GM19035 (cell line): ENCODE results near the gene DEDD2.

Source experiments
- ATAC-seq: cut with Tn5 transposase; IDR thresholded peaks from one replicate; pipeline ENCODE4 v1.9.1; 2021; ENCODE audit not compliant: unreplicated experiment

DEDD2 gene

DNA sequence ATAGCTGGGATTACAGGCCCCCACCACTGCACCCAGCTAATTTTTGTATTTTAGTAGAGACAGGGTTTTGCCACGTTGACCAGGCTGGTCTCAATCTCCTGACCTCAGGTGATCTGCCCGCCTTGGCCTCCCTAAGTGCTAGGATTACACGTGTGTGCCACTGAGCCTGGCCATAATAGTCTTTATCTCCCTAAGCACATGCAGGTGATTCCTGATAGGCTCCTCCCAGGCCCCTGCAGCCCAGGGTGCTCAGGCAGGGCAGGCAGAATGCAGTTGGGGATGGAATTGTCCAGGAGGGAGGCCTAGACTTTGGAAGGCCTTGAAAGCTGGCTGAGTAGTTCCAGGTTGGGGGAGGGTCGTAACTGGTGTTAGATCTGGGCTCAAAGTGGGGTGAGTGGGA is 11.2 kb upstream of the DEDD2 start:
- ATAC-seq = no peak

GRCh38 chr19:42226886-42227285 is 9.4 kb upstream of the DEDD2 start:
- no peak for ATAC-seq

- no peak for ATAC-seq
Measured at GRCh38 chr19:42225718-42226292, 8.3 kb upstream of the DEDD2 start.

DNA sequence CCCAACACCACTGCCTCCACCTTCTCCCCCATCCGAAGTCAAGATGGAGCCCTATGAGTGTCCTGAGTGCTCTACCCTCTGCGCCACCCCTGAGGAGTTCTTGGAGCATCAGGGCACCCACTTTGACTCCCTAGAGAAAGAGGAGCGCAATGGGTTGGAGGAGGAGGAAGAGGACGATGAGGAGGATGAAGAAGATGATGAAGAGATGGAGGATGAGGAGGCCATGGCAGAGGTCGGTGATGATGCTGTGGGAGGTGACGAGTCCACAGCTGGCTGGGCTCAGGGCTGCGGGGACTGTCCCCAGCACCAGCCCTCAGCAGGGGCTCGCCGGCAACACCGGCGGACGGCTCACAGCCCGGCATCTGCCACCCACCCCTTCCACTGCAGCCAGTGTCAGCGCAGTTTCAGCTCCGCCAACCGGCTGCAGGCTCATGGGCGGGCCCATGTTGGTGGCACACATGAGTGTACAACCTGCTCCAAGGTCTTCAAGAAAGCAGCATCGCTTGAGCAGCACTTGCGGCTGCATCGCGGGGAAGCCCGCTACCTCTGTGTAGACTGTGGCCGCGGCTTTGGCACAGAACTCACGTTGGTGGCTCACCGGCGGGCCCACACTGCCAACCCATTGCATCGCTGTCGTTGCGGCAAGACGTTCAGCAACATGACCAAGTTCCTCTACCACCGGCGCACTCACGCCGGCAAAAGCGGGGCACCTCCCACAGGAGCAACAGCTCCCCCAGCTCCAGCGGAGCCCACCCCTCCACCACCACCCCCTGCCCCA is 7.7 kb upstream of the DEDD2 start:
- ATAC-seq = no peak

DNA sequence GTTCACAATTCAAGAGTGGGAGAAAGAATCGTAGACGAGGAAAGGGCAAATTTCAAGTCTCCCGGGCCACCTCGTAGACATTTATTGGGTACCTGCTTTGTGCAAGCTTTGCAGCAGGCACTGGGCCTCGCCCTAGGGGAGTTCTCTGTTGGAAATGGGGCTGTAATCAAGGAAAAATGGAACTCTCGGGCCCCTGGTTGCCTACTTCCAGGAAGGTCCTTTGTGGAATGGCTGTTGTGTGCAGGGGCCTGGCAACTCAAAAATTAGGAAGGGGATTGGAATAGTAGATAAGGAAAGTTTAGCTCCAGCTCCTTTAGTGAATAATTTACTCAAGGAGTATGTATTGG is 3.2 kb upstream of the DEDD2 start:
- no peak for ATAC-seq

DNA sequence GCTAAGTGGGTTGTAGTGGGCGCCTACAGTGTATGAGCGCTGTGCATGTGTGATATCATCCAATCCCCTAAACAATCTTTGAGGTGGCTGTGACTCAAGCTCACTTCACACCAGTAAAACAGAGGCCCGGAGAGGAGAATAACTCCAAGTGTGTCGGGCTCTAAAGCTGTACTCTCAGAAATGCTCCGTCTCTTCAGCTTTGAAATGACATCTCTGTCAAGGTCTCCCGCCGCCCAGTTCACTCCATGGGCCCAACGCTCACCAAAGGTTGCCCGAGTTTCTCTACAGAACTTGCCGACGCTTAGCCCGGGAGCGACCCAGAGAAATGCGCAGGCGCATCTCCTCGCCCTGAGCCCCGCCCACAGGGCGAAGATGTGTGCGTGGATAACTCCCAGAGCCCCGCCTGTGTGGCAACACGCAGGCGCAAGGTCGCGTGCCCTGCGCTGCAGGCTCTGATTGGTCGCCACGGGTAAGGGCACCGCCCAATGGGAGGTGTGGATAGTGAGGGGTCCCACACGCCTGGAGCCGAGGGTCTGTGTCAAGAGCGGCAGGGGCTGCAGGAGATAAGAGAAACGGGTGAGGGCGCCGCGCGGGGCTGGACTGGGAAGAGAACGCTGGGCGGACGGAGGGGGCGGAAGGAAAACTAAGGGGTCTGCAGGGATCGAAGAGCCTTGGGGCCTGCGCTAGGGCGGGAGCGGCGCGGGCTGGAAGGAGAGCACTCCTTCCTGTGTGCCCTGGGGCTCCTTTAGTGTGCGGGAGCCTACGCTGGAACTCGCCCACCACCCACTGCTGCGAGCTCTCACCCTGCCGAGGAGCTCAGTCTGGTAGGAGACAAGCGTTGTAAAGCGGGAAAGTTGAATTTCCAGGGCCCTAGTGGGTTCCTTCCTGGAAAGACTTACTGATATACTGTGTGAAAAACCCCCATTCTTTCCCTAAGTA is 2.6 kb upstream of the DEDD2 start, which contains the start of gene ZNF526:
Gene ZNF526, plus strand, starts transcription at position 501 of the 939 bp plus-strand sequence. CDS start 4,092 bp downstream, outside the sequence.
- ATAC-seq = peak; percentile 61

DNA sequence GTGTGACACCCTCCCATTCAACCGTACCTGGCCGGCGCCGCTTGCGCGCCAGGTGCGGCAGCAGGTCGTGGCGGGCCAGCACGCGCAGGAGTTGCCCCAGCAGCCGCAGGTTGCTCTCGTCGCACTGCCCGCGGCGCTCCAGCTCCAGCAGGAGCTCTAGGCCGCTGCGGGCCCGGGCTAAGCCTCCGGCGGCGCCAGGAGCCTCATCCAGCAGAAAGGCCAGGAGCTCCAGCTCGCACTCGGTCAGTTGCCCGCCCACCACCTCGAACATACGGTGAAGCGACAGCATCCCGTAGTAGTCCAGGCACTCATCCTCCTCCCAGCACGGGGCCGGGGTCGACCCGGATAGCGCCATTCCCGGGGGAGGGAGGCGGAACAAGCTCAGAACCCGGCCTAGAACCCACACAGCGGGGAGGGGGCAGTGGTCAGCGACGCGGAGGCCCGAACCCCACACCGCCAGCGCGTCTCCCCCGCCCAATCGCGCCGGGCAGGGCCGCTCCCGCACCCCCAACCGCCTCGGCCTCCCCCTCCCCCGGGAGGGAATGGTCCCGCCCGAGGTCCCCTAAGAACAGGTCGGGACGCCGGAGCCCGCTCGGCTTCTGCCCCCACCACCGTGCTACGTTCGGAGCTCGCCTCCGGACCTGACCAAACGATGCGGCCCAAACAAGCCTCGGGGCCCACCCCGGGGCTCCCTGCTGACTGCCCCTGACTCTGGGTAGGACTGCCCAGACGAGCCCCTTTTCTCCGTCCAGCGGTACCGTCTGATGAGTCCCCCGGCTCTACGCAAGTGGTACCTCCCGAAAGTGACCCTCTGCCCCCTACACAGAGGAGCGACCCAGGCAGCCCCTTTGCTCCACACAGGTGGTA is 591 bp downstream of the DEDD2 start:
- peak; percentile 23 for ATAC-seq

DNA sequence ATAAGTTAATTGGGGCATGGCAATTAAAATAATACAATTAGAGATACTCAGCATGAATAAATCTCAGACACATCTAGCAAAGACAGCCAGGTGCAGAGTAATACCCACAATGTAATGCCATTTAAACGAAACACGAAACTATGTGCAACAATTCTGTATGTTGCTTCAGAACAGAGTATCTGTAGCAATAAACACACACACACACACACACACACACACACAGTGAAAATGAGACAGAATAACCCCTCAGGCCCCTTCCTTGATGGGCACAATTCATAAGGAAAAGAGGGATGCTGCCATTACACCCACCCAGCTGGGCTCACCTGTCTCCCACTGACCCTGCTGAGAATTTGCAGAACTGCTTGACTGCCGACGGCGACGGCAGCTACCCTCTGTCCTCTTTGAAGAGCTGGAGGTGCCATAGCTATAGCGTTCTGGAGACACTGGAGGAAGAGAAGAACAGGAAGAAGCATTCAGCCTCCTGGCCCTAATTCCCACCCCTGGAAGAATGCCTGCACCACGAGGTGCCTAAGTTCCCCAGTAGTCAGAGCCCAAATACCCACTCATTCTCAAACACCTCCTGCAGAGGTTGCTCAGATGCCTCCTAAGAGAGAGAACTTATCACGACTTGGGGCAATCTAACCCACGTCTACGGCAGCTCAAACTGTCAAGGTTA is 2.5 kb downstream of the DEDD2 start:
- no peak for ATAC-seq

- ATAC-seq = no peak
Measured at GRCh38 chr19:42212886-42213285, 4.6 kb downstream of the DEDD2 start.

DNA sequence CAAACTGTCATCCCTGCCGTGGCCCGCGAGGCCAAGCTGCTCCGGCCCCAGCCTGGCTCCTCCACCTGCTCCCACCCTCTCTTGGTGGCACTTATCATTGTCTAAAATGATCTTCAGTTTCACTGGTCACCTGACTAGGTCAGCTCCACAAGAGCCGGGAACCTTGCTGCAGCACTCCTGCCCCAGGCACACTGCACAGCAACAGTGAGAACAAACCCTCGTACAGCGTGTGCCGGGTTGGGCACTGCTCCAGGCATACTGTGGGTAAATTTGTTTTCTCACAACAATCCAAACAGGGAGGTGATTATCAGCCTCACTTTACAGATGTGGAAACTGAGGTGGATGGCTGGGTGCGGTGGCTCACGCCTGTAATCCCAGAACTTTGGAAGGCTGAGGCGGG is 8.9 kb downstream of the DEDD2 start:
- no peak for ATAC-seq

GRCh38 chr19:42207767-42208271 is 9.7 kb downstream of the DEDD2 start:
- no peak for ATAC-seq

GRCh38 chr19:42206871-42207755 is 10.4 kb downstream of the DEDD2 start:
- ATAC-seq = no peak

DNA sequence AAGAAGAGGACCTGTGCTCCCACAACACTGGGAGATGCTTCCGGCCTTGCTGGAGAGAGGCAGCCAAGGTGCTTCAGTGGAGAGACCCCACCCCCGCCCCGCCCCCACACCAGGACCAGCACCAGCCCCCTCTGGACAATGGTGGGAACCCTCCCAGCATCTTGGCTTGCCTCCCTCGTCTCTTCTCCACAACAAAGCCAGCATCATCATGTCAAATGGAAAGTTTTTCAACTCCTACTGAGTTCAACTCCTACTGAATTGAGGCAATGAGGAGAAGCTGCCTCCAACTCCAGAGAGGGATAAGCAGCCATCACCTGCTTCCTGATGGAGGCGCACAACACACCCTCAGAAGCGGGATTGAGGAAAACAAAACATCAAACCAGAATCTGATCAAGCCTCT is 12.8 kb downstream of the DEDD2 start:
- ATAC-seq = no peak

GRCh38 chr19:42203700-42204099 is 13.8 kb downstream of the DEDD2 start:
- ATAC-seq = no peak

GRCh38 chr19:42202290-42202880 is 15.1 kb downstream of the DEDD2 start:
- ATAC-seq = no peak

DNA sequence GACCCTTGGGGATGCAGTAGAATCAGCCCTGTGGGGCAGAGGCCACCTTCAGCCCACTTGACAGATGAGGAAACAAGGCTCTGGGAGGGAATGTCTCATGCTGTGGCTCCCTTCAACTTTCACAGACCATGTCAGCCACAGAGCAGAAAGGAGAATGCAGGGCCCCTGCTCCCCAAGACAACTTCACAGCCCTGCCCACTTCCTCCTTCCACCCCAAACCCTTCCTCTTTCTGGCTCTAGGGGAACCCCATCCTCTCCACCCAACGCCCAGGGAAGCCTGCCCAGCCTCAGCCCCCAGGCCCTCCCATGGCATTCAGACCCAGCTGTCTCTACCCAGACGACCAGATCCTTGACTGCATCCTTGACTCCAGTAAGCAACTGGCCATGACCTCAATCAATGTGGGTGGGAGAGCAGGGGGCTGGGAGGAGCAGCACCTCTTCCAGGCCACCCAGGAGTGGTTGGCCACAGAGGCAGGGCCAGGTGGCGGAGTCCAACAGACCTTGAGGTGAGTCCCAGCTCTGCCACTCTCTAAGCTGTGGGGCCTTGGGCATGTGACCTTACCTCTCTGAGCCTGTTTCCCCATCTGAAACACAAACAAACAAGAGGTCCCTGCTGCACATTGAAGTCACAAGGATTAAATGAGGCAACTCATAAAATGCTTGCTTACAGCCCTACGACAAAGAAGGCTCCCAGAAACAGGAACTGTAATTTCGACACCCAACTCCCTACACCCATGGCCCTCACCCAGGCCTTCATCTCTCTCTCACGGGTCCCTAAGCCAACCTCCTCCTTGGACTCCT is 15.8 kb downstream of the DEDD2 start:
- no peak for ATAC-seq

DNA sequence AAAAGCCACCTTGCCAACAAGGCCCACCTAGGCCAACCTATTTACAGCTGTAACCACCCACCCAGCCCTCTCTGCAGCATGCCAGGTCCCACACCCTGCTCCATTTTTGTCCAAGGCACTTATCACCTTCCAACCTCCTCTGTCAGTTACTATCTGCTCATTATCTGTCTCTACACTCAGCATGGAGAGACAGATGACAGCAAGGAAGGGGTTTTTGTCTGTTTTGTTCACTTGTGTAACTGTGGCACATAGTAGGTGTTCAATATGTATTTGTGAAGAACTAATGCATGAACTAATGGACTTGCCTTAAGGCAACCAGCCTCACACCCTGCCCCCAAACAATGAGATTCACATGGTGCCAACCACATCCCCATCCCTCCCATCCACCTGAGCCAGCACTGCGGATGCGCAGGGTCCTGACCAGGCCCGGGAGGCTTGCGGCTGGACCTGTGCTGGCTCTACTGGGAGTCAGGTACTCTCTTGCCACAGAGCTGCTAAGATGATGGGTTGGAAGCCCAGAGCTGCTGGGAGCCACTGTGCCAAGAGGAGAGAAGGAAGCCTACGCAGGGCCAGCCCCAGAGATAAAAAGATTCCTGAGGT is 17.3 kb downstream of the DEDD2 start:
- no peak for ATAC-seq
